Kidney capillary endothelial cell (primary cell): ENCODE results near the gene KLK1.
"Not testable (repeated sequence)": the region's sequence is repeated elsewhere in the genome, so short reads cannot be mapped to it uniquely, and the experiment has no call there.

ENCODE experiments used
- DNase-seq: peaks from one replicate; pipeline ENCODE4 v3.0.0-alpha.2; 2018; ENCODE audit warnings: low spot score

Gene KLK1

DNA sequence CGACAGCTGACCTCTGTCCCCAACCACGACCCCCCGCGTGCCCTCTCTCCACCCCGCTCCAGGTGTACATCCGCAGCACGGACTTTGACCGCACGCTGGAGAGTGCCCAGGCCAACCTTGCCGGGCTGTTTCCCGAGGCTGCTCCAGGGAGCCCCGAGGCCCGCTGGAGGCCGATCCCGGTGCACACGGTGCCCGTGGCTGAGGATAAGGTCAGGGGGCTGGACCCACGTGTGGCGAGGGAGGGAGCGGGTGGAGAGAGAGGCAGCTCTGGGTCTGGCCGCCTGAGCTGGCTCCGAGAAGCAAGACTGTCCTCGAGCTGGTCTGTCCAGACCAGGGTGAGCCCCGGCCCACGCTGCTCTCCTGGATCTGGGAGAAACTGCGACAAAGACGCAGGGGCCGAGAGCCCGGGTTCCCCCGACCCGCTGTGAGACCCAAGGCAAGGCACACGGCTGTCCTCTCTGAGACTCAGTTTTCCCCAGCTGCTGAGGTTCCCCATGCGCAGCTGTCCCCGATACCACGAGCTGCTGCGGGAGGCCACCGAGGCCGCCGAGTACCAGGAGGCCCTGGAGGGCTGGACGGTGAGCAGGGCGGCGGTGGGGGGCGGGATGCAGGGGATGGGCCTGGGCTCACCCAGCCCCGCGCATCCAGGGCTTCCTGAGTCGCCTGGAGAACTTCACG, 31.9 kb downstream of the KLK1 start:
- no peak for DNase-seq

DNA sequence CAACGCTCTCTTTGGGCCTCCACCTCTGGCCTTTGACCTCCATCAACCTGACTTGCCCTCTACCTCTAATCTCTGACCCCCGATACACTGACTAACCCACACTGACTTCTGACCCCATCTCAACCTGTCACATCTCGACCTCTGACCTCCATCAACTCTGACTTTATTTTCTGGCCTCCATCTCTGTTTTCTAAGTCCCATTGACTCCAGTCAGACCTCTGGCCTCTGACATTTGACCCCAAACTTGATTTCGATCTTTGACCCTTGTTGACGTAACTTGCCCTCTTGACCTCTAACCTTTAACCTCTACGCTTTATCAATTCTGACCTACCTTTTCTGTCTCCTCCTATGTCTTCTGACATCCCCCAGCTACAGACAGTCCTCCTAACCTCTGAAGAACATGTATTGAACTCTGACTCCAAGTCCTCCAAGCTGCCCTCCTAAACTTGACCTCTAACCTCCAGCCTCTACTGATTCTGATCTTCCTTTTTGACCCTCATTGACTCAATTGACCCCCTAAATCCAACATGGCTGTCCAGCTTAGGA, 32.6 kb downstream of the KLK1 start:
- DNase-seq, result no peak

DNA sequence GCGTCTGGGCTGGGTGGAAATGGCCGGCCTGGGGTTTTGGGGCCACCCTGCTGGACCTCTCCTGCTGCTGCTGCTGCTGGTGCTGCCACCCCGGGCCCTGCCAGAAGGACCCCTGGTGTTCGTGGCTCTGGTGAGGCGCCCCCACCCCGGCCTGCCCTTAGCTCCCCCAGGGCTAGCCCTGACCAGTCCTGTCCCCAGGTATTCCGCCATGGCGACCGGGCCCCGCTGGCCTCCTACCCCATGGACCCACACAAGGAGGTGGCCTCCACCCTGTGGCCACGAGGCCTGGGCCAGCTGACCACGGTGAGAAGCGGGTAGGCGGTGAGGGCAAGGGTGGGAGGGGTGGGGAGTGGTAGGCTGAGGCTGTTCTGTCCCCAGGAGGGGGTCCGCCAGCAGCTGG, 33.2 kb downstream of the KLK1 start, which contains the start of gene ACP4:
Gene ACP4, plus strand, starts transcription at position 20 of the 400 bp plus-strand sequence. Its CDS starts 0 bp downstream, at position 20.
- no peak for DNase-seq

DNA sequence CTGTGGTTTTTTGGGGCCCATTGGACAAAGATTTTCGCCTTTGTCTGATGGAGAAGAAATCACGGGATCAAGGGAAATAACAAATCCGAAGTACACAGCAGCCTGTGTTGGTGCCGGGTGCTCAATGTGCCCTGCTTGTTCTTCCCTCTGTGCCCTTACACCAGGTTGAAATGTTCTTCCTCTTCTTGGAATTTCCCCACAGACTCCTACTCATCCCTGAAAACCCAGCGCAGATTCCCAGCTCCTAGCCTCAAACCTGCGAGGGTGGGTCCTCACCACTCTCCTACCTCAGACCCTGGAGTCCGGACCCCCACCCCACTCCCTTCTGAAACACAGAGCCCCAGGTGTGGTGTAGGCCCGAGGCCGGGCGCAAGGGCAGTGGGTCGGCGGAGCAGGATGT, 38.3 kb downstream of the KLK1 start:
- no peak for DNase-seq

DNA sequence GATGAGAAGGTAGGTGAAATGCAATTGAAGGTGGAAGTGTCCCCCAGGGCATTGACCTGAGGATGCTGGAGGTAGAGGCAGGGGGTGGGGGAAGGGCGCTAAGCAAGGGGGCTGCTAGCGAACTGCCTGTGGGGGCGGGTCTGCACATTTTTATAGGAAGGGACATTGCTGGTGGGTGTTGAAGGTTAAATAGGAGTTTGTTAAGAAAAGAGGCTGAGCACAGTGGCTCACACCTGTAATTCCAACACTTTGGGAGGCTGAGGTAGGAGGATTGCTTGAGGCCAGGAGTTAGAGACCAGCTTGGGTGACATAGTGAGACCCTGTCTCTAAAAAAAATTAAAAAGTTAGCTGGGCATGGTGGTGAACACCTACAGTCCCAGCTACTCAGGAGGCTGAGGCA, 38.9 kb downstream of the KLK1 start:
- no peak for DNase-seq

- DNase-seq, result not testable (repeated sequence)
Observed at GRCh38 chr19:50783848-50784152, 39.8 kb downstream of the KLK1 start.

DNA sequence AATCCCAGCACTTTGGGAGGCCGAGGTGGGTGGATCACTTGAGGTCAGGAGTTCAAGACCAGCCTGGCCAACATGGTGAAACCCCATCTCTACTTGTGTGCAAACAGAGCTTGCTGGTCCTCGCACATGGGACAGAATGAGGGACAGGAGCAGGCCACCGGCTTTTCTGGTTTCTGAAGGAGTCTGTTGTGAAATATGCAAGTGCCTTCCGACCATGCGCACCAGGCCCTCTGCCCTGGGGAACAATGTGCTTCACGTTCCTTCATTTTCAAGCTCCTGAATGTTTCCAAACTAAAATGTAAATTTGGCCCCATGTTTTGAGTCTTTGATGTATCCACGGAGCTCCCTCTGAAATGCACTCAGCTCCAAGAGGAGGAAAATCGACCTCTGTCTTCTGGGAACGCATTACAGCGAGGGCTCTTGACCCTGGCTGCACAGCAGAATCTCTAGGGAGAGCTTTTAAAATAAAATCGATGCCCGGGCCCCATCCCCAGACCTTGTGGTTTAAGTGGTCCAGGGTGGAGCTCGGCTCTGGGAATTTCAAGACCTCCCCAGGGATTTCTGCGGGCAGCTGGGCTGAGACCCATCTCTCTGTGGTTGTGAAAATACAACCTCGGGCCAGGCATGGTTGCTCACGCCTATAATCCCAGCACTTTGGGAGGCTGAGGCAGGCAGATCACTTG, 42.7 kb downstream of the KLK1 start:
- DNase-seq, result no peak

DNA sequence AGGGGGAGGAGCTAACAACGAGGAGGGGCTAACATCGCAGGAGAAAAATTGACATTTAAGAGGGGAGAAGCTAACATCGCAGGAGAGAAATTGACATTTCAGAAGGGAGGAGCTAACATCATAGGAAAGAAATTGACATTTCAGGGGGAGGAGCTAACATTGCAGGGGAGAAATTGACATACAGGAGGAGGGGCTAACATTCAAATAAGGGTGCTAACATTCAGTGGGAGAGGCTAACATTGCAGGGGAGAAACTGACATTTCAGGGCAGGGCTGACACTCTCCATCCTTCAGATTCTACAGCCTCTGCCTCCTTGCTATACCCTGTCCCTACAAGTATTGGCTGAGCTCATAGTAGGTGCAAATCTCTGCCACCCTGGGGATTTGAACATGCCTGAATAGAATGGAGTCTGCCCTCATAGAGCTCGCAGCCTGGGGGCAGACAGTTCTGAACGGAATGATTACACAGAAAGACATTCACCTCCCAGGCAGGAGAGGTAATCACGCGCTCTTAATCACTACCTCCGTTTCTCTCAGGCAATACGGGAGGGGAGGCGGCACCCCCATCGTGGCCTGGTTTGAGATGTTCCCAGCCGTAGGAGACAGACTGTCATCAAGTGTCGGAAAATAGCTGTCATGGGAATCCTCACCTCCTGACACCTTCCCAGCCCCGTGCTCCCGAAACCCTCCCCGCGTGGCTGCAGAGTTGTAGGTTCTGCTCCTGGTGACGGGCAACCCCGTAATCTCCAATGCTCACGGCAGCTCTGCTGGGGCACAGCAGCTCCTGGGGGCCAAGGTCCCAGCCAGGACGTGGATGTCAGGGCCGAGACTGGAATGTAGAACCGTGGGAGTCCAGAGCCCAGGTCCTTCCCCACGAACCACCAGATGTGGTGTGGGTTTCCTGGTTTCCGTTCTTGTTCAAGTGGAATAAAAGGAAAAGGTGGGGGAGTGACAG, 43.8 kb downstream of the KLK1 start:
- DNase-seq, result no peak

DNA sequence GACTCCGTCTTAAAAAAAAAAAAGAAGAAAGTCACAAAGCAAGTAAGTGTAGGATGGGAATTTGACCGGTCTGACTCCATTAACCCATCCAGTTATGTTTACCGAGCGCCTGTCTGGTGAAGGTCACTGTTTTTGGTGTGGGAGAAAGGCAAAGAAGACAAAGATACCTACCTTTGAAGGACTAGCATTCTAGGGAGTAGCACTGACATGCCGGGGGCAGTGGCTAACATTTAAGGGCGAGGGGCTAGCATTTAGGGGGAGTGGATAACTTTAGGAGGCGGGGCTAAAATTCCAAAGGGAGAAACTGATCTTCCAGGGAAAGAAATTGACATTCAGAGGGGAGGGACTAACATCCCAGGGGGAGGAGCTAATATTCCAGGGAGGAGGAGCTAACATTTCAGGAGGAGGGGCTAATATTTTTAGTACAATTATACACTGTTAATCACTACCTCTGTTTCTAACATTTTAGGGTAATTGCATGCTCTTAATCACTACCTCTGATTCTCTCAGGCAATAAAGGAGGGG, 44.6 kb downstream of the KLK1 start:
- DNase-seq, result no peak

DNA sequence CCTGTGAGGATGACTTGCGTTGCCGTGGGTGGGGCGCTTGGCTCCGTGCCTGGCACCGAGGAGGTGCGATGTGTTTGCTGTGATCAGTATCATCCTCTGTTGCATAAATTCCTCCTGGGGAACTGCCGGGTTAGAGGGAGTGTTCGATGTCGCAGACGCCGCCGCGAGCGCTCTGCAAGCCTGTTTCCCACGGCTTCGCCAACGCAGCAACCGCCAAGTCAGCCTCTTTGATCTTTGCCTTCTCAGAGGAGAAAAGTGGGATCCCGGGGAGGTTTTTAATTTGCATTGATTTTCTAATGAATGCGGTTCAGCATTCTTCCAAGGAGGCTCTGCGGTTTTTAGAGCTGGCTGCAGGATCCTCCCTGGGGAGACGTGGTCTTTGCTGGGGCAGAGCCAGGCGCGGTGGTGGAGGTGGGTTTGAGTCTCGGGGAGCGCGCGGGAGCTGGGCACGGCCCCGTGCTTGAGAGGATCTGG, 45.7 kb downstream of the KLK1 start:
- DNase-seq, result no peak

DNA sequence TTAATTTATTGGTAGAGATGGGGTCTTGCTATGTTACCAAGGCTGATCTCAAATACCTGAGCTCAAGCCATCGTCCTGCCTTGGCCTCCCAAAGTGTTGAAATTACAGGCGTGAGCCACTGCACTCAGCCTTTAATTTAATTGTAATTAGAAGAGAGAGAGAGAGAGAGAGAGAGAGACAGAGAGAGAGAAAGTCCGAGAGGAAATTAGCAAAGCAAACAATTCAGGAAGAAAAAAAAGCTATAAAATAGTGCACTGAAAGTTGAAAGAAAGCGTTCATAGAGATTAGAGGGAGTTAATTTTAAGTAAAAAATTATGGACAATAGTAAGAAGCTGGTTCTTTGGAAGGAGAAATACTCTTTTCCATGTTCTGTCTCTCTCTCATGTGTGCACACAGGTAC, 46.3 kb downstream of the KLK1 start:
- no peak for DNase-seq

- DNase-seq, result no peak
Observed at GRCh38 chr19:50776131-50776530, 47.5 kb downstream of the KLK1 start.

DNA sequence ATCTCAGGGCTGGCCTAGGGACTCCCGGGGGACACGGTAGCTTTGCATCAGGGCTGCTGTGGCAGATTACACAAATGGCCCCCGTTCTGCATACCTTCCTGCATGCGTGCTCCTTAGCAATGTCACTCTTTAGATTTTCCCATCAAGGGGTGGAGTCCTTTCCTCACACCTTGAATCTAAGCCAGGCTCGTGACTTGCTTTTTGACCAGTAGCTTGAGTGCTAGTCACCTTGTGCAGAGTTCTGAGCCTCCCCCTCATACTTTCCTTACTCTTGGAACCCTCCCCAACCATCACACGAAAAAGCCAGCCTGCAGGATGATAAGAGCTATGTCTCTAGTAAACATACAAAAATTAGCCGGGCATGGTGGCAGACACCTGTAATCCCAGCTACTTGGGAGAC, 50.1 kb downstream of the KLK1 start:
- not testable (repeated sequence) for DNase-seq

DNA sequence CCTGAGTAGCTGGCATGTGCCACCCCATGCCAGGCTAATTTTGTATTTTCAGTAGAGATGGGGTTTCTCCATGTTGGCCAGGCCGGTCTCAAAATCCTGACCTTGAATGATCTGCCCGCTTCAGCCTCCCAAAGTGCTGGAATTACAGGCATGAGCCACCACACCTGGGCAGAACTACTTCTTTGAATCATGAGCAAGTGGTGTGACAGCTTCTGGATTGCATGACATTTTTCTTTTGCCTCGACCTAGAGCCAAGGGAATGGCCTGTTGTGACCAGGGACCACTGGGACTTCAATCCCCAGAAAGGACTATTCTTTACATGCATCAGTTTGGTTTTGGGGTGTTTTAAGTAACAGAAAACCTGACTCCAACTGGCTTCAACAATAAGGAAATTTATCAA, 50.7 kb downstream of the KLK1 start:
- not testable (repeated sequence) for DNase-seq

GRCh38 chr19:50772476-50772875, 51.1 kb downstream of the KLK1 start:
- no peak for DNase-seq

GRCh38 chr19:50770888-50771287, 52.7 kb downstream of the KLK1 start:
- DNase-seq, result no peak

DNA sequence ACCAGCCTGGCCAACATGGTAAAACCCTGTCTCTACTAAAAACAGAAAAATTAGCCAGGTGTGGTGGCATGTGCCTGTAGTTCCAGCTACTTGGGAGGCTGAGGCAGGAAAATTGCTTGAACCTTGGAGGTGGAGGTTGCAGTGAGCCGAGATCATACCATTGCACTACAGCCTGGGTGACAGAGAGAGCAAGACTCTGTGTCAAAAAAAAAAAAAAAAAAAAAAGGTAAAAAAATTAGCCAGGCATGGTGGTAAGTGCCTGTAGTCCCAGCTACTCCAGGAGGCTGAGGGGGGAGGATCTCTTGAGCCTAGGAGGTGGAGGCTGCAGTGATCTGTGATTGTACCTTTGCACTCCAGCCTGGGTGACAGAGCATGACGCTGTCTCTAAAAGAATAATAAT, 53.4 kb downstream of the KLK1 start, which contains the start of gene GPR32:
Gene GPR32, plus strand, starts transcription at position 301 of the 400 bp plus-strand sequence. CDS start 137 bp downstream, outside the sequence.
- DNase-seq, result not testable (repeated sequence)
